ENCODE data around the gene VPS13D. TPM values are rescaled to one million over a fixed set of nuclear protein-coding genes. Genes with fewer than 3 reads are reported as not detected.

The VPS13D gene, protein sequence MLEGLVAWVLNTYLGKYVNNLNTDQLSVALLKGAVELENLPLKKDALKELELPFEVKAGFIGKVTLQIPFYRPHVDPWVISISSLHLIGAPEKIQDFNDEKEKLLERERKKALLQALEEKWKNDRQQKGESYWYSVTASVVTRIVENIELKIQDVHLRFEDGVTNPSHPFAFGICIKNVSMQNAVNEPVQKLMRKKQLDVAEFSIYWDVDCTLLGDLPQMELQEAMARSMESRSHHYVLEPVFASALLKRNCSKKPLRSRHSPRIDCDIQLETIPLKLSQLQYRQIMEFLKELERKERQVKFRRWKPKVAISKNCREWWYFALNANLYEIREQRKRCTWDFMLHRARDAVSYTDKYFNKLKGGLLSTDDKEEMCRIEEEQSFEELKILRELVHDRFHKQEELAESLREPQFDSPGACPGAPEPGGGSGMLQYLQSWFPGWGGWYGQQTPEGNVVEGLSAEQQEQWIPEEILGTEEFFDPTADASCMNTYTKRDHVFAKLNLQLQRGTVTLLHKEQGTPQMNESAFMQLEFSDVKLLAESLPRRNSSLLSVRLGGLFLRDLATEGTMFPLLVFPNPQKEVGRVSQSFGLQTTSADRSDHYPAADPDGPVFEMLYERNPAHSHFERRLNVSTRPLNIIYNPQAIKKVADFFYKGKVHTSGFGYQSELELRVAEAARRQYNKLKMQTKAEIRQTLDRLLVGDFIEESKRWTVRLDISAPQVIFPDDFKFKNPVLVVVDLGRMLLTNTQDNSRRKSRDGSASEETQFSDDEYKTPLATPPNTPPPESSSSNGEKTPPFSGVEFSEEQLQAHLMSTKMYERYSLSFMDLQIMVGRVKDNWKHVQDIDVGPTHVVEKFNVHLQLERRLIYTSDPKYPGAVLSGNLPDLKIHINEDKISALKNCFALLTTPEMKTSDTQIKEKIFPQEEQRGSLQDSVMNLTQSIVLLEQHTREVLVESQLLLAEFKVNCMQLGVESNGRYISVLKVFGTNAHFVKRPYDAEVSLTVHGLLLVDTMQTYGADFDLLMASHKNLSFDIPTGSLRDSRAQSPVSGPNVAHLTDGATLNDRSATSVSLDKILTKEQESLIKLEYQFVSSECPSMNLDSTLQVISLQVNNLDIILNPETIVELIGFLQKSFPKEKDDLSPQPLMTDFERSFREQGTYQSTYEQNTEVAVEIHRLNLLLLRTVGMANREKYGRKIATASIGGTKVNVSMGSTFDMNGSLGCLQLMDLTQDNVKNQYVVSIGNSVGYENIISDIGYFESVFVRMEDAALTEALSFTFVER (N-terminal part only)
- polyA plus RNA-seq (2013, experiment 1 of 2), result 6.3 TPM
- polyA plus RNA-seq (2013, experiment 2 of 2), result 5.1 TPM

DNA sequence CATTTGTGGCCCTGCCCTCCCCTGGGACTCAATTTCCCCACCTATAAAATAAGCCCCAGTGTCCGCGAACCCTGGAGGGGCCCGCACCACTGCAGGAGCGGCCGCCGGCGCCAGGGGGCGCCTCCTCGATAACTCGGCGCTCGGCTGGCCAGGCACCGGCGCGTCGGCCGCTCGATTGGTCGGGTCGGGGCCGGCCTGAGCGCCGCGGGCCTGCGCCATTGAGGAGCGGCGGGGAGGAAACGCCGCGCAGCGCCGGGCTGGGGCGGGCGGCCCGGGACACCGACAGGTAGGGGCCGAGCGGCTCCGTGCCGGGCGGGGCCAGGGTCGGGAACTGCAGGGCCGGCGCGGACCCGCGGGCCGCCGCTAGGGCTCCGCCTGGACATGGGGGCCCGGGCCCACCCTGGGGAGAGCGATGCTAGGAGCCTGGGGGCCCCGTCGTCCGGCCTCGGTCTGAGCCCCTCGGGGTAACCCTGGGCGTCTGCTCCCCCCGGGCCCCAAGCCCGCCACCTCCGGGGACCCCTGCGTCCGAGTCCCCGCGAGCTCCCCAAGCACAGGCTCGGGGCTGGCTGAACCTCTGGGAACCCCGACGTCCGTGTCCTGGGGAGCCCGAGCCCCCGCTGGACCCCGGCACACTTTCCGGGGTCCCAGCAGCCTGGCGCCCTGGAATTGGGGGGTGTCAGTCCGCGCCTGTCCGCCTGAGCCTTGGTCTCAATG, at the start of gene VPS13D:
TSS of gene VPS13D (plus strand) at position 196 of the 714 bp plus-strand sequence. CDS start 4,237 bp downstream, outside the sequence.
- H2AFZ ChIP-seq (ENCODE audit: low read depth, low read length), result peak within 1 kb of the TSS; percentile 68
- H3K9me3 ChIP-seq (ENCODE audit: control insufficient read depth, low read length), result no peaks in the 10 kb centered on the region
- DNase-seq, result peak; percentile 77
- H3K4me3 ChIP-seq (ENCODE audit: insufficient read depth in 1 of 2, low read depth in 1 of 2, low read length in 2 of 2), result peak within 1 kb of the TSS; percentile 90 to 99
- no peak within 1 kb of the TSS for H2BK5ac ChIP-seq (ENCODE audit: low read depth, low read length, poor library complexity, severe bottlenecking)
- peak within 1 kb of the TSS; percentile 72 for H4K91ac ChIP-seq (ENCODE audit: low read length)
- H3K9ac ChIP-seq (ENCODE audit: low read length), result peak within 1 kb of the TSS; percentile 97
- peak within 1 kb of the TSS; percentile 5 to 73 for H3K4ac ChIP-seq (ENCODE audit: low read depth in 1 of 2, low read length in 2 of 2)
- peaks cover 11% of the 10 kb centered on the region for H3K4me1 ChIP-seq (ENCODE audit: control insufficient read depth, insufficient read depth, low read depth, low read length)
- H2BK15ac ChIP-seq (ENCODE audit: low read depth, poor library complexity, severe bottlenecking), result peak within 1 kb of the TSS; percentile 86
- H3K4me2 ChIP-seq (ENCODE audit: low read length, poor library complexity, severe bottlenecking), result peak within 1 kb of the TSS; percentile 92
- H3K18ac ChIP-seq (ENCODE audit: low read depth in 1 of 2, low read length in 2 of 2), result peak within 1 kb of the TSS; percentile 45 to 68
- no peak within 1 kb of the TSS for H3K27ac ChIP-seq (ENCODE audit: low read length, poor library complexity, severe bottlenecking)
- H4K8ac ChIP-seq (ENCODE audit: low read length), result peak within 1 kb of the TSS; percentile 83
- no peak within 1 kb of the TSS for H2AK5ac ChIP-seq (ENCODE audit: low read length, severe bottlenecking)
- peak within 1 kb of the TSS in 1 of 2 experiments; percentile 34 for H3K23ac ChIP-seq (ENCODE audit: low read length in 2 of 2)
- peaks cover 21% of the 10 kb centered on the region for H3K79me1 ChIP-seq (replicated peaks; ENCODE audit: low read length, poor library complexity, severe bottlenecking)
- peak within 1 kb of the TSS in 1 of 2 experiments; percentile 53 for H3K14ac ChIP-seq (ENCODE audit: low read length in 2 of 2)
- H2BK12ac ChIP-seq (ENCODE audit: low read length in 2 of 2), result peak within 1 kb of the TSS in 1 of 2 experiments; percentile 29
- H3K36me3 ChIP-seq (ENCODE audit: control insufficient read depth in 1 of 2, insufficient read depth in 2 of 2, low read depth in 1 of 2, low read length in 2 of 2), result peaks cover 0 to 4% of the 10 kb centered on the region in 2 experiments
- H2BK120ac ChIP-seq (ENCODE audit: low read depth, low read length), result peak within 1 kb of the TSS; percentile 78
- H3K27me3 ChIP-seq (ENCODE audit: control insufficient read depth in 1 of 2, insufficient read depth in 1 of 2, low read length in 2 of 2), result no peaks in the 10 kb centered on the region
- under 1% methylated on average over 52 of the region's 77 CpGs for WGBS

DNA sequence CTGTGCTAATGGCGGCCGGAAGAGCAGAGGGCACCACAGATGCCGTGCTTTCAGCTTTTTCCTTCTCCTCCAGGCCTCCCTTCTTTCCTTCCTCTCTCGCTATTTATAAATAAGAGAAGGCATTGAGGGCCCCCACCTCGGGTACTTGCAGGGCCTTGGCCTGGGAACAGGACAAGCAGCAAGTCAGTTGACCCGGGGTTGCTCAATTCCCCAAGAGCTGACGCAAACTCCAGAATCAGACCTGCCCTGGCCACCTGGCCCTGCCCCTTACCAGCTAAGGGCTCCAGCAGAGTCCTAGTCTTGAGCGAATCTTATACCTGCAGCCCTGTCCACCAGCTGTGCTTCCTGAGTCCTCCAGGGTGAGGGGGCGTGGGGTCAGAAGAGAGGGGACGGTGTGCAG, 49.5 kb upstream of the VPS13D start:
- Histone ChIP-seq H3K9ac (ENCODE audit: low read length) (no peak overlapping the region), H2BK120ac (ENCODE audit: low read depth, low read length) (peak overlapping the region; percentile 43), H3K79me1 (replicated peaks; ENCODE audit: low read length, poor library complexity, severe bottlenecking) (no peaks in the 10 kb centered on the region), H3K4ac (ENCODE audit: low read depth in 1 of 2, low read length in 2 of 2) (peak overlapping the region in 1 of 2 experiments; percentile 87), H3K27me3 (ENCODE audit: control insufficient read depth in 1 of 2, insufficient read depth in 1 of 2, low read length in 2 of 2) (no peaks in the 10 kb centered on the region), H4K91ac (ENCODE audit: low read length) (peak overlapping the region; percentile 78), H3K27ac (ENCODE audit: low read length, poor library complexity, severe bottlenecking) (no peak overlapping the region), H3K4me2 (ENCODE audit: low read length, poor library complexity, severe bottlenecking) (no peak overlapping the region), H2BK5ac (ENCODE audit: low read depth, low read length, poor library complexity, severe bottlenecking) (no peak overlapping the region), H3K18ac (ENCODE audit: low read depth in 1 of 2, low read length in 2 of 2) (peak overlapping the region; percentile 76 to 88), H3K14ac (ENCODE audit: low read length in 2 of 2) (peak overlapping the region in 1 of 2 experiments; percentile 11), H3K36me3 (ENCODE audit: control insufficient read depth in 1 of 2, insufficient read depth in 2 of 2, low read depth in 1 of 2, low read length in 2 of 2) (peaks cover 0 to 5% of the 10 kb centered on the region in 2 experiments), H3K9me3 (ENCODE audit: control insufficient read depth, low read length) (no peaks in the 10 kb centered on the region), H2BK12ac (ENCODE audit: low read length in 2 of 2) (peak overlapping the region; percentile 4 to 75), H3K4me1 (ENCODE audit: control insufficient read depth, insufficient read depth, low read depth, low read length) (peaks cover 34% of the 10 kb centered on the region), H3K23ac (ENCODE audit: low read length in 2 of 2) (no peak overlapping the region), H4K8ac (ENCODE audit: low read length) (peak overlapping the region; percentile 23), H3K4me3 (ENCODE audit: insufficient read depth in 1 of 2, low read depth in 1 of 2, low read length in 2 of 2) (no peak overlapping the region), H2BK15ac (ENCODE audit: low read depth, poor library complexity, severe bottlenecking) (peak overlapping the region; percentile 55), H2AFZ (ENCODE audit: low read depth, low read length) (no peak overlapping the region), H2AK5ac (ENCODE audit: low read length, severe bottlenecking) (no peak overlapping the region)
- peak; percentile 51 for DNase-seq
- WGBS, result 83% methylated on average over 10 of the region's 10 CpGs

DNA sequence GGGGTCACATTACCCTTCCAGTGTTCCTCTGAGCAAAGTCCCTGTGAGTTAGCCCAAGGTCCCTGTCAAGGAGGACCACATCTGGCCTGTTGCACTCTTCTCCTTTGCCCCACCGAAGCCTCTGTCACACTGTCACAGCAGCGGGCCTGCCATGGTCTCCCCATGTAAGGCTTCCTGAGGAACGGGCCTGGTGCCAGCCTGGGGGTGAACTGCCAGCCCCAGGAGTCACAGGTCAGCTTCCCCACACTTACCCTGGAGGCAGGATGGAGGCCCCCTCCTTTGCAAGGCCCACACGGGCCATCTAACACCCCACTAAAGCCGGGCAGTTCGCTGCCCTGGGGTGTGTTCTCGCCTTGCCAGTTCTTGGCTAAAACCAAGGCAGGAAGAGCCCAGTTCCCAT, 48.9 kb upstream of the VPS13D start:
- no peaks in the 10 kb centered on the region for H3K79me1 ChIP-seq (replicated peaks; ENCODE audit: low read length, poor library complexity, severe bottlenecking)
- no peak overlapping the region for H3K9ac ChIP-seq (ENCODE audit: low read length)
- no peak overlapping the region for H2AK5ac ChIP-seq (ENCODE audit: low read length, severe bottlenecking)
- H3K4me3 ChIP-seq (ENCODE audit: insufficient read depth in 1 of 2, low read depth in 1 of 2, low read length in 2 of 2), result no peak overlapping the region
- peak overlapping the region; percentile 73 to 75 for H2BK12ac ChIP-seq (ENCODE audit: low read length in 2 of 2)
- H2BK5ac ChIP-seq (ENCODE audit: low read depth, low read length, poor library complexity, severe bottlenecking), result no peak overlapping the region
- H3K23ac ChIP-seq (ENCODE audit: low read length in 2 of 2), result no peak overlapping the region
- 94% methylated on average over 7 of the region's 7 CpGs for WGBS
- H3K9me3 ChIP-seq (ENCODE audit: control insufficient read depth, low read length), result no peaks in the 10 kb centered on the region
- H3K27ac ChIP-seq (ENCODE audit: low read length, poor library complexity, severe bottlenecking), result no peak overlapping the region
- no peak for DNase-seq
- peaks cover 36% of the 10 kb centered on the region for H3K4me1 ChIP-seq (ENCODE audit: control insufficient read depth, insufficient read depth, low read depth, low read length)
- H2AFZ ChIP-seq (ENCODE audit: low read depth, low read length), result no peak overlapping the region
- no peak overlapping the region for H3K4me2 ChIP-seq (ENCODE audit: low read length, poor library complexity, severe bottlenecking)
- peak overlapping the region; percentile 70 for H2BK15ac ChIP-seq (ENCODE audit: low read depth, poor library complexity, severe bottlenecking)
- no peak overlapping the region for H2BK120ac ChIP-seq (ENCODE audit: low read depth, low read length)
- no peaks in the 10 kb centered on the region for H3K27me3 ChIP-seq (ENCODE audit: control insufficient read depth in 1 of 2, insufficient read depth in 1 of 2, low read length in 2 of 2)
- peak overlapping the region in 1 of 2 experiments; percentile 87 for H3K4ac ChIP-seq (ENCODE audit: low read depth in 1 of 2, low read length in 2 of 2)
- H3K14ac ChIP-seq (ENCODE audit: low read length in 2 of 2), result no peak overlapping the region
- peak overlapping the region in 1 of 2 experiments; percentile 86 for H3K18ac ChIP-seq (ENCODE audit: low read depth in 1 of 2, low read length in 2 of 2)
- H4K91ac ChIP-seq (ENCODE audit: low read length), result peak overlapping the region; percentile 23
- H4K8ac ChIP-seq (ENCODE audit: low read length), result peak overlapping the region; percentile 32
- peaks cover 0 to 5% of the 10 kb centered on the region in 2 experiments for H3K36me3 ChIP-seq (ENCODE audit: control insufficient read depth in 1 of 2, insufficient read depth in 2 of 2, low read depth in 1 of 2, low read length in 2 of 2)

Data from mesenchymal stem cell (in vitro differentiated cells and primary cell).